ENCODE results near the gene POC1A.

POC1A gene

DNA sequence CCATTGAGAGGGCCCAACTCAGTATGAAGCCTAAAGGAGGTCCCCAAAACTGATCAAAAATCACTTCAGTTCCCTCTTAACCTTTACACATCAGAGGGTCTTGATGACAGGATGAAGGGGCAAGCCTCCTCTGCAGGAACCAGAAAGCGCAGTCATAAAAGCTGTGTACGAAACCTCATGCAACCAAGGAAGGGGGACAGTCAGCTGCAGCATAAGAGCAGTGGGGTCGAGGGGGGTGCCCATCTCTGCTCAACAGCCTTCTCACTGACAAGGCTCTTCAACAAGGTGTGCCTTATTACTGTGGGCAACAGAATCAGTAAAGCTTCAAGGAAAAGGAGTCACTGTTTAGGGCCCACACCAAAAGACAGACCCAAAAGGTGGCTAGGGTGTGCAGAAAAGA, 3.9 kb downstream of the POC1A start:
- DNase-seq: no peak

DNA sequence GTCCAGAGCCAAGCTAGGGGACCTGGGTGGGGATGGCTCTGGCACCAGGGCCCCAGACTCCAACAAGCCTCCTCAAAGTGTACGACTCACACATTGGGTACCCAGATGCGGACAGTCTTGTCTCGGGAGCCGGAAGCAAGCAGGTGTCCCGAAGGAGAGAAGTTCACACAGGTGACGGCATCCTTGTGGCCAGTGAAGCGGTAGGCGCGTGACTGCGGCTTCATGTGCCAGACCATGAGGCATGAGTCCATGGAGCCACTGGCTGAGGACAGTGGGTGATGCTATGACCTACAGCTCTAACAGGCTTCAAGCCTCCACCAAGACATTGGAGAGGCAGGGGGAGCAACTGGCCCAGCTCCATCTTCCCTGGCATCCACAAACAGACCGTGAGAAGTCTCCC, 4.5 kb downstream of the POC1A start:
- DNase-seq: no peak

DNA sequence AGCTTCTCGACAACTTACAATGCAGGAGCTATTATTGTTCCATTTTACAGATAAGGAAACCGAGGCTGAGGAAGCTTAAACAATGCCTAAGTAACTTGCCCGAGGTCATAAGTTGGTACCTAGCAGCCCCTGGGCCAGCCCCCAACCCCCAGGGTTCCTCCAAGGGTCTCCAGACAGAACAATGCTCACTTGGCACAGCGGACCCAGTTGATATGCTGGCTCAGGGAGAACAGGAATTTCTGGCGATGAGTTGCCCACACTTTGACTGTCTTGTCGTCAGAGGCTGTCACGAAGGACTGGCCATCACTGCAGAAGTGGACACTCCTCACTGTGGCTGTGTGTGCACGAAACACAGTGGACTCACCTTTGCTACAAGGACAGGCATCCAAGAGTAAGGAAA, 5.2 kb downstream of the POC1A start:
- DNase-seq: no peak

DNA sequence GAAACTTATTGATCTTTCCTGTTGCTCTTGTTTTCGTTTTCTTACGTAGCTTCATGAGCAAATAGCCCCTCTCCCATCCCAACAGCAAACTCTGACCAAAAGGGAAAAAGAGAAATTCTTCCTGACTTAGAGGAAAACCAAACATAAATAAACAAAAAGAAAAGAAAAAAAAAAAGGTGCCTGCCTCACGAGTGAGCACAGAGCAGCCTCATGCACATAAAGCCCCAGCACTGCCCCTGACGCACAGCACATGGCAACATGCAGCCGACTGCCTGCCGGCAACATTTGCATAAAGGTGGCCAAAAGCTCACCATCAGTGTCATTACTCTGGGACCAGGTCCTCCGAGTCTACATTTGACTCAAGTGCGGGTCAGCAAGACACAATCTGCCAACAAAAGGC, 6.4 kb downstream of the POC1A start:
- no peak for DNase-seq

DNA sequence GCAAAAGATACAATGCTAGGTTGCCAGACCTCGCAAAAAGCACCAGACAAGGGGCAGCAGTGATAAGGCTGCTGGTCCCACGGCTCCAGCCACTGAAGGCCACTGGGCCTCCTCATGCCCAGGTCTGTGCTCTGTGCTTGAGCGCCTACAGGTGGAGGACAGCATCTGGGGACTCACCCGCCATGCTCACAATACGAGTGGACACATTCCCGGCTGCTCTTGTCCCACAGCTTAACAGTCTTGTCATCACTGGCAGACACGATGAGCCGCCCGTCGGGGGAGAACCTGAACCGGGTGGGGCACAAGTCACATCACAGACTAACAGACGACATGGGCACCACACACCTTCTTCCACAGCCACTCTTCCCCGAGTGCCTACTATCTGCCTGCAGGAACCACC, 7.4 kb downstream of the POC1A start:
- DNase-seq: no peak

DNA sequence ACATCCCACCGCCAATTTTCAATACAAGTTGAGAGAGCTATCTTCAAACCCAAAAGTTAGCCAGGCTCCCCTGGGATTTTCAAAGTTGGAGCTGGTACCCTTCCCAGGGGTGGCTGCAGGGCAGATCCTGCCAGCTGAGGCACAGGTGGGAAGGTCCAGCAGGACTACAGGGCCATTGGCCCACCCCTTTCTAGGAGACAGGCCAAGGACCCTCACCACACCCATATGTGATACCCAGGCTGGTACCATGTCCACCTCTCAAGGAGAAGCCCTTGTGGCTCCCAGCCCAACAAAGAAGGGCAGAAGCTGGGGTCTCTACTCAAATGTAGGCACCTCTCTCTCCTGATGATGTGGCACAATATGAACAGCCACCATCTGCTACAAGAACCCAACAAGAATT, 8.0 kb downstream of the POC1A start:
- no peak for DNase-seq

DNA sequence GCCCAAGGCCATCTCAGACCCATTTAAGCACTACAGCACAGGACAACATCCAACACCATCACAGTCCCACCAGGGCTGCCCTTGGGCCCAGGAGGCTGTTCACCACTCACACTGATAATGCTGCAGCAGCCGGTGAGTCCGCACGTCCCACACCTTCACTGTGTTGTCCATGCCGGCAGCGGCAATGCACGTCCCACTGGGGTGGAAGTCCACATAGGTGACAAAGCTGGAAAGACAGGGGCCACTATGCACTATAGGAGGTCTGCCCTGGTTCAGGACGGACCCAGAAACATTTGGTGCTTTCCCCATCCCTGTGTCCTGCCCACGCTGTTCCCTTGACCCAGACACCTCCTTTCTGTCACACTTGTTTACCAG, 8.5 kb downstream of the POC1A start:
- DNase-seq: no peak

DNA sequence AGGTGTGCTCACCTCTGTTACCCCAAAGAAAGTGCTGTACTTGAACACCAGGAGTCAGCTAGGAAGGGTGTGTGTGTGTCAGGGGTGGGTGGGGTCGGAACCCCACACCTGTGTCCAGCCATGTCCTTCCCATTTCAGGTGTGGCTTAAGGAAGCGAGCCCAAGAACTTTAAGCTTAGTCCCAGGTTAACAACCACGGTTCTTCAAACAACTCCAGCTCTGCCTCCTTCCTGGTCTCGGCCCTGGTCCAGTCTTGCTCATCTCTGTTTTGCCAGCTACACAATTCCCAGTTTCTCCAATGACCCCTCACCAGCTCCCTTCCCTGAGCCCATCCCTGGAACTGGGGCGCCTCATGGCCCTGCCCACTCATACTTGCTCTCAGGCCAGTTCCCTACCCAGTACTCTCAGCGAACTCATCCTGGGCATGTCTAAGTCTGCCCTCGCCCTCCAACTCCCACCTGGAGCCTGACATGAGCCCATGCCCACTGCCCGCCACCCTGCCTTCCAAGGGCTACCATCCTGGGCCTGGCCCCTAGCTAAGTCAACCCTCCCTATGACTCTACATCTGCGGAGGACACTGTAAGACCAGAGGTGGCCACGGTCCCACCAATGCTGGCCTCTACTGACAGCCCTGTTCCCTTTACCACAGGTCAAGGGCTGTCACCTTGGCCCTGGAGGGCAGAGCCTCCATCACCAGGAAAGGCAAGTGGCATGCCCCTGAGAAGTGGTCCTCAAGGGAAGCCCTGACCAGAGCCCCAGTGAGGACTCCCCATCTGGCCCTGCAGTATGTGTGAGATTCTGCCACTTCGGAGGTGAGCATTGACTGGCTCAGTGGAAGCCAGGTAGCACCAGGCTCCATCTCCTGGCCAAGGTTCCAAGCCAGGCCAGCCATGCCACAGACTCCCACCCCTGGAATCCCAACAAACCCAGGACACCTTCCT, 9.2 kb downstream of the POC1A start:
- DNase-seq: no peak

DNA sequence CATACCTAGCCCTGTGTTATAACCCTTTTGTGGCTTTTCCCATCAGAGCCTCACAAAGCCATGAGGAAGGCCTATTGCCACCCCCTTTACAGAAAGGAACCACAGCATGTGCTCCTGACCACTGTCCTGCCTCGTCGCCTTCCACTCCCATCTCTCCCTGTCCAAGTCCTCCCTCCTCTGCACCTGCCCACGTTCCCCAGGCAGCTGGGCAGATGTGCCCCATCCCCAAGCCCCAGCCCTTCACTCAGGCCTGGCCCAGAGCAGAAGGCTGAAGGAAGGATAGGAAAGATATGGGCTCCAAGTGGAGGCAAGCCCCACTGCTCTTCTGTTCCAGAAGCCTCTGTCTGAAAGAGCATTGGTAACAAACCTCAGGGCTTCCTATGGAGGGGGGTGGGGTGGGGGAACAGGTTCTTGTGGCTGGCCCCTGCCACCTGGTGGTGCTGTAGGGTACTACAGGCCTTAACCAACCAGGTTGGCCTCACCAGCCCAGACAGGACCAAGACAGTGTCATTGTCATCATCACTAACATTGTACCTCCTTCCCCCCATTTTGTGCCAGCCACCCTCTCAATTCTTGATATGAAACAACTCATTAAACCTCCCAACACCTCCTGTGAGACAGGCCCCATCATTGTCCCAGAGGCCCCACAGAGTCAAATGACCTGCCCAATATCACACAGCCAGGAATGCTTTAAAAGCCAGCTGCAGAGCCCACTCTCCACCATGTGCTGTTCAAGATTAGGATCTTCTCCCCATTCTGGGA, 10.0 kb downstream of the POC1A start:
- DNase-seq: peak; percentile 5 to 48

DNA sequence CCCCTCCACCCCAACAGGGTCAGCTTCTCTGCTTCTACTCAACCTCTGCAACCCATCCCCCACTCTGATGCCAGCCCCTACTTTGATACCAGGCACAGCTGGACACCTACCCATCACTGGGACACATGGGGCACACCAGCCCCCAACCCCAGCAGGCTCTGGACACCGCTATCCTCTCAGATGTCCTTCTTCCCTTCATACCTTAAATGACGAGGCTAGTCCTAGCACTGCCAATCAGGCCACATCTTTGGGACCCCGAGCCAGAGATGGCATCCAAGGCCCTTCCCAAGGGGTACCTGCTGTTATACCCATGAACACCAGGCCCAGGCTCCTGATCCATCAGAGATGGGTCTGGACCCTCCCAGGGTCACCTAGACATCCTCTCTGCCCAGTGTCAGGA, 10.6 kb downstream of the POC1A start:
- no peak for DNase-seq

DNA sequence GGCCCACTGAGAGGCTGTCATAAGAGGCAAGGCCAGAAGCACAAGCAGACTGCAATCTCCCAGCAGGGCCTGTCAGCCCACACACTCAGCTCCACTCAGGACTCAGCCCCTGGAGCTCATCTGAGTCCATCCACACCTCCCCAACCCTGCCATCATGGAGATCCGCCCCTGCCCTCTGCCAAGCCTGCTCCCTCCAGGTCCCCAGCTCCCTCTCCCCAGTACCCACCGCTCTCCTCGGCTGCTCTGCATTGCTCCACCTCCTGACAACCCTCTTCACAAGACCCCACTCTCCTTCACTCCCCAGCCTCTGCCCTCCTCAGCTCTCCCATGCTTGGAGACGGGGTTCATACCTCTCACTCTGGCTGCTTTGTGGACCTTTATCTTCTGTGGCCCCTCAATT, 11.1 kb downstream of the POC1A start:
- DNase-seq: no peak

DNA sequence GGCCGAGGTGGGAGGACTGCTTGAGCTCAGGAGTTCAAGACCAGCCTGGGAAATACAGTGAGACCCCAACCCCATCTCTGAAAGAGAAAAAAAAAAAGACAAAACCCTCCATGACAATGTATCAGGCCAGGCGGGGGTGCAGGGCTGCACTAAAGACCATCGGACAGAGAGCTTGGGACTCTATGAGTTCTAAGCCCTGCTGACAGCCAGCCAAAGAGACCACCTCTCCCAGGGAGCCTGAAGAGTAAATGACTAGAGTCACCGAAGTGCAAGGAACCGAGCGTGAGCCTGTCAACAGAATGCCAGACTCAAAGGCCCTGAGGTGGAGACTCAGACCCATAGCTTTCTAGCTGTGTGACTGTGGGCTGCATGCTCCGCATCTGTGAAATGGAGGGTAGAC, 12.5 kb downstream of the POC1A start:
- no peak for DNase-seq

DNA sequence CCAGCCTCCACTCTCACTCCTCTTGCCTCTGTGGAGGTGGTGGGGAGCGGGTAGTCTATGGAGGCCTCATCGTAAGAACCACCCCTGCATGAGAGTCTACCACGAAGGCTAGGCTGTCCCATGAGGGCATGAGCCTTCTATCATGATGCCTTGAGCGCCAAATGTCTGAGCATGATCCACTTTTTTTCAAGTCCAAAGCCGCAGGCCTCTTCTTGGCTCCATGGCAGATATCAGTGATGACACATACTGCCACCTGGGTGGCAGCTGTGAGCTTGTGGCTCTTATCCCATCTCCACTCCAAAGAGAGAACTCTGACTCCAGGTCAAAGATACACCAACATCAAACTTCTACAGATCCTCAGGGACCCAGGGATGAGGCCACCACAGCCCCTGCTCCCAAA, 13.5 kb downstream of the POC1A start:
- DNase-seq: no peak

DNA sequence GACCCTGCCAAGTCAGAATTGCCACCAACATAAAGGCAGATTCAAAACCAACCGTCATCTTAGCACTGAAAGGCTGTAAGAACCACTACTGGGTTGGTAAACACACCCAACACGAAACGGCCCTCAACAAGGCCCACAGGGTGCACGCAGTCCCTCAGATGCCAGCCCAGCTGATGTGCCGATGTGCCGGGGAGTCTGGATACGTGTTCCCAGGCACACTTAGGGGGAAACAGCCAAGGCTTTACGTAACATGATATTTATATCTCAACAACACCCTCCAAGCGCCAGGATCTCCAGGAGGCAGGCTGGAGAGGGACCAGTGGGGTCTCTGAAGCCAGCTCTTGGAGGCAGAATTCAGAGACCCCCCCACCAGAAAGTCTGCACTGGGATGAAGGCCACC, 14.2 kb downstream of the POC1A start:
- no peak for DNase-seq

DNA sequence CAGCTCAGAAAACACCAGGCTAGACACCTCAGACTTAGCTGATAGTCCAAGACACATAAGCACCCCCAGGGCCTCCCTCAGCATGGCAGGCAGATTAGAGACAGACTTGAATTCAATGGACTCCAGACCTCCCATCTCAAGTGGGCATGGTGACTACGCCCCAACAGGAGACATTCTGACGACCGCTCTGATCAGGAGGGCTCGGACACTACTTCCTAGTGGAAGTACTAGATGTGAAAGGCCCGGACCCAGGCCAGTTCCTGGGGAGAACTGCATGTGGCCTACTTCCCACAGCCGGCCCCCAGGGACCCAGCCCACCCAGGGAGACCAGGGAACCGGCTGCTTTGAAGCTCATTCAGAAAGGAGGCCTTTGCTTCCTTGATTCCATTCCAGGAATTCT, 16.9 kb downstream of the POC1A start:
- no peak for DNase-seq

DNA sequence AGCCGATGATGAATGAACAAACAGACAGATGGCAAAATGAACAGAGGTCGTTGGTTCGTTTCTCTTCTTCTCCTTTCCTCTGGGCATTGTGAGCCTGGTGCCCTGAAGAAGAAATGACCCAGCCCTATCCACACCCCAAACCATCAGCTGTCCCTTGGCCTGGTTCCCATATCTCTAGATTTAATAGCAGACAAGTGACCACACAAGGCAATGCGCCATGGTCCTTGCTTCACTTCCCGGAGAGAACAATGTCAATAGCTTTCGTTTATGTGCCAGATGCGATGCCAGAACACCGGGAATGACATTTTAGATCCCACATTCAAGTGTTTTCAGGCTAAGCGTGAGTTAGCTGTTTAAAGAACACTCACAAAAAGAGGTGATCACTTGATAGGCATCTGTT, 17.7 kb downstream of the POC1A start:
- DNase-seq: no peak

DNA sequence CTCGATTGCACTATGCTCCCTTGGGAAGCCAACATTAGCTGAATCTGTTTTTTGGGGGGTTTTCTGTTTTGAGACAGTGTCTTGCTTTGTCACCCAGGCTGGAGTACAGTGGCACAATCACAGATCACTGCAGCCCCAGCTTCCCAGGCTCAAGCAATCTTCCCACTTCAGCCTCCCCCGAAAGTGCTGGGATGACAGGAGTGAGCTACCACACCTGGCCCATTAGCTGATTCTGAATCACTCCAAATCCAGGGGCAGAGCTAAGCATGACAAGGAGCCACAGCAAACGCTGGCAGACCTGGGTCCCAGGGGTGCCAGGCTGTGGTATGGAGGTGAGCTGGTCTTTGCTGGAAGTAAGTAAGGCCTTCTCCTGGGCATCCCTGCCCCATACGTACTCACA, 18.9 kb downstream of the POC1A start:
- no peak for DNase-seq

DNA sequence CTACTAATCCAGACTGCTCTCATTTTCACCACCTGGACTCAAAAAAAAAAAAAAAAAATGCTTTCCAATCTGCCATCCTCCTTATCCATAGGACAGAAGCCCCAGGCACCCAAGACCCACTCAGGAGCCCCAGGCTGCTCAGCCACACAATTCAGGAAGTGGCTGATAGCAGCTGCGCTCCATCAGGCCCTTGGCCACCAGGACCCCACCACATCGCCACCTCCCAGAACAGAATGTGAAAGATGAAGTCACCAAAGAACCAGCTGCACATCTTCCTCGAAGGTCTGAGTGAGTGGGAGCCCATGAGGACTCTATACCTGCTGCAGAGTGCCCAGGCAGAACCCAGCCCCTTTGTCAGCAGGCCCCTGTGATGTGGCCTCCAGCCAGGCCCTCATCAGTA, 19.5 kb downstream of the POC1A start:
- DNase-seq: no peak

DNA sequence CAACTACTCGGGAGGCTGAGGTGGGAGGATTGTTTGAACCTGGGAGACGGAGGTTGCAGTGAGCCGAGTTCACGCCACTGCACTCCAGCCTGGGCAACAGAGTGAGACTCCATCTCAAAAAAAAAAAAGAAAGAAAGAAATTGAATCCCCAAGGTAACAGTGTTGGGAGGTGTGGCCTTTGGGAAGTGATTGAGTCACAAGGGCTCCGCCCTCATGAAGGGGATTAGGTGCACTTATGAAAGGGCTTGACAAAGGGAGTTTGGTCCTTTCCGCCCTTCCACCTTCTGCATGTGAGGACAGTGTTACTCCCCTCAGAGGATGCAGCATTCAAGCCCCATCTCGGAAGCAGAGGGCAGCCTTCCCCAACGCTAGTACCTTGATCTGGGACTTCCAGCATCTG, 21.3 kb downstream of the POC1A start:
- no peak for DNase-seq

DNA sequence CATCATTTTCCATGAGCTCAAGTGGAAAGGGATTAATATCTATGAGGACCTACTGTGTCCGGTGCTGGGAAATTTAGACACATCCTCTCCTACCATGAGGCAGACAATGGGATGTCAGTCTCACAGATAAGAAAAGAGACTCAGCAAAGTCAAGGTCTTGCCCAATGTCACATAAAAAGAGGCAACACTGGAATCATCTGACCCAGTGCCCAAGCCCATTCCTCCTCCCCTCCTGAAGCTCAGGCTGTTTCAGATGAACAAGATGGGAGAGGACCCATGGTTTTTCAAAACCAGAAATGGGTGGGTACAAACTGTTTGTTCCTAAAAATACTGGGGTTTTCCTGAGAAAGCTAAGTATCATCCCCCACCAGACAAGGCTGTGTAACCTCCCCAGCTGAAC, 22.2 kb downstream of the POC1A start:
- no peak for DNase-seq

DNA sequence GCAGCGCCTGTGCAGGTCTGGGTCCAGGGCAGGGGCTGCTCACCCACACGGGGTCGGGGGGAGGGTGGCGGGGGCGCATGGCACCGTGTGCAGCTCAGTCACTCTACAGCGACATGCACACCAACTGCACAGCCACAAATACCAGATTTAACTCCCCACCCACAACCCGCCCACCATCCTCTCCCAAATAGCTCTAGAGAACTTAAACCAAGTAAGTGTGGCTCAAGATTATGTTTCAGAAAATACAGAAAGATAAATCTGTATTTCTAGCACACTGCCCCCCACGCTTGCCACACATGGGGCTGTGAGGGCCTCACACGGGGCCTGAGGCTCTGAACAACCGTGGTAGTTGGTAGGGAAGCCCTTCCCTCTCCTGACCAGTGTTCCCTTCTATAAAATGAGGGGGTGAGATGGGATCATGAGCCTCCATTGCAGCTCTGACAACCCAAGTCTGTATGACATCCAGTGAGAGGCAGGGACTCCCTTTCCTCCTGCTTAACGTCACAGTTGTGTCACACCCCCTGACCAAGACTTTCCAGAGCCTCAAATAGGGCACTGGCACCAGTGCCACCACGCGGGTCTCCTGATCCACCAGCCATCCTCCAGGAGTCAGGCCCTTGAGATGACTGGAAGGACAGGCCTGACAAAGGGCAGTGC, 23.1 kb downstream of the POC1A start:
- DNase-seq: no peak

DNA sequence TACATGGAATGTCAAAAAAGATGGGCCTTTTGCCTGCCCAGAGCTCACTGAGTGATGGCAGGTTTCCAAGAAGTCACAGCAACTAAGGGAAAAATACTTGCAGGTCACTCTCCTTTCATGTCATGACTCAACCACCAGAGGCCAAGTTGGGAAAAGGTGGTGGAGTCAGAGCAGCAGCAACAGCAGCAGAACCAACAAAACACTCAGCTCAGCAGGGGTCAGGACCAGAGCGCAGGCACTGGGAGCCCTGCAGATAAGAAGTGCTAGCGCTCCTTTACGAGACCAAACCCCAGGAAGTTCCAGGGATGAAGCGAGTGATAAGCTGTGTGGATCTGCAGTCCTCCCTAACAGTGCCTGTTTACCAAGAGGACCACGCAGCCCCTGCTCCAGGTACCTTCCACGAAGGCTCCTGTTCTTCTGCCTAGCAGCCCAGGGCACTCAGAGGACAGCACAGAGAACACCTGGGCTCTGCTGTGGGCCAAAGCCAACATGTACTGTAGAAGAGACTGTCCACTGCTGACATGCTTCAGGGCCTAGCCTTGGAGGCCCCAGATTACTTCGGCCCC, 26.0 kb downstream of the POC1A start:
- DNase-seq: no peak

DNA sequence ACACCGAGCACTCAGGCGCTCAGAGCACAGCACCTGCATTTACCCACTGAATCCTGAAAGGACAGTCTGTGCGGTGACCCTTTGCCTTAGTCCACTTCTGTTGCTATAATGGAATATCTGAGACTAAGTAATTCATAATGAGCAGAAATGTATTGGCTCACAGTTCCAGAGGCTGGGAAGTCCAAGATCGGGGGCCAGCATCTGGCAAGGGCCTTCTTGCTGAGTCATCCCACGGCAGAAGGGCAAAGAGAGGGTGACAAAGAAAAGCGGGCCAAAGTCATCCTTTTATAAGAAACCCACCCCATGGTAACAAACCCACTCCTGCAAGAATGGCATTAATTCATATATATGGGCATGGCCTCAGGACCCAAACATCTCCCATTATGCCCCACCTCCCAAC, 27.7 kb downstream of the POC1A start:
- DNase-seq: no peak

DNA sequence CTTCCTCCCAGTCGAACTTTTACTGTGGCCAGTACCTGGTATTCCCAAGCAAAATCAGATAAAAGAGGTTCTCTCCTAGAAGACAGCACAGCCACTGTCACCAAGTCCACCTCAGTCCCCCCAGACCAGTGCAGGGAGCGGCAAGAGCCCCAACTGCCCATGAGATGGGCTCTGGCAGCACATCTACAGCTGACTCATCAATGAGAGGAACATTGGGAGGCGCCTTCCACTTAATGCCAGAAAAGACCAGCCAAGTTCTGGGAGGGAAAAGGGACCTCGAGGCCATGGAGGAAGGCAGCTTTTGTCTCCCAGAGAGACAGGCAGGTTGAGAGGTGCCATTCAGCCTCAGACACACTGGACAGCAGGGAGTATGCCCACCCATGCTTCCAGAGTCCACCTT, 28.2 kb downstream of the POC1A start:
- DNase-seq: no peak
